SK-N-MC (cell line): ENCODE measurements around the gene SPATA46.

ENCODE experiments used
- EZH2 ChIP-seq: fragments of 200-600 bp; sonication (generic); IDR thresholded peaks from one replicate; pipeline ENCODE4 v1.6.1; 2017; ENCODE audit warnings: antibody characterized with exemption
- FOXP2 ChIP-seq: optimal IDR thresholded peaks from 2 replicates; pipeline ENCODE3; 2011; ENCODE audit warnings: mild to moderate bottlenecking, moderate library complexity; ENCODE audit not compliant: insufficient read depth; ENCODE audit errors: extremely low read length, control extremely low read depth
- POLR2AphosphoS5 ChIP-seq: IDR thresholded peaks from 2 replicates; pipeline ENCODE4 v1.6.1; 2012; ENCODE audit warnings: mild to moderate bottlenecking, low read depth, low read length, borderline replicate concordance

GRCh38 chr1:162416215-162416614, 39.6 kb upstream of the SPATA46 start:
- TF ChIP-seq EZH2 (no peak), POLR2AphosphoS5 (no peak), FOXP2 (no peak)
